ENCODE results near the gene CFL1. TPM values are rescaled to one million over a fixed set of nuclear protein-coding genes. Genes with fewer than 3 reads are reported as not detected.

Gene CFL1
- total and polyA plus RNA-seq, 2 of the 8 experiments (the other 6 are each of a cell fraction or from before 2014, with no cell fraction given) = 1,252 to 1,365 TPM

- TF ChIP-seq RXRA (IDR thresholded peaks at IDR 0.05; ENCODE audit: insufficient read depth, low read depth, low read length) (no peak), GABPA (IDR thresholded peaks at IDR 0.05; ENCODE audit: borderline replicate concordance, insufficient read depth, low read length) (no peak), BACH1 (IDR thresholded peaks at IDR 0.05; ENCODE audit: low read length) (peak; percentile 76; the same call in 1 of the 2 replicates), TAF7 (optimal IDR thresholded peaks at IDR 0.05; ENCODE audit: borderline replicate concordance, low read depth, low read length) (peak; percentile 75), FOSL1 (IDR thresholded peaks at IDR 0.05; ENCODE audit: insufficient read depth, low read depth, low read length) (no peak), KDM5A (IDR thresholded peaks at IDR 0.05; ENCODE audit: low read length) (no peak), RAD21 (IDR thresholded peaks at IDR 0.05 in 1 of 2, conservative IDR thresholded peaks at IDR 0.05 in 1 of 2; ENCODE audit: low read depth in 2 of 2, low read length in 2 of 2) (peak in 1 of 2 experiments; percentile 6; a peak in 1 of 4 replicates), RNF2 (IDR thresholded peaks at IDR 0.05; ENCODE audit: borderline replicate concordance, low read depth, low read length, missing control alignments, poor library complexity, severe bottlenecking) (no peak), CEBPB (IDR thresholded peaks at IDR 0.05; ENCODE audit: low read depth, low read length) (no peak), CHD2 (IDR thresholded peaks at IDR 0.05; ENCODE audit: low read length) (0 out of 2 replicates have a peak, but pooled peaks have one; percentile 27), E2F6 (IDR thresholded peaks at IDR 0.05) (no peak; the same call in 1 of the 2 replicates), PHF8 (conservative IDR thresholded peaks at IDR 0.05; ENCODE audit: low read depth, low read length) (peak; percentile 66; the same call in 1 of the 2 replicates), ATF3 (IDR thresholded peaks at IDR 0.05; ENCODE audit: insufficient read depth, low read depth, low read length) (no peak), CTCF (IDR thresholded peaks at IDR 0.05; ENCODE audit: control extremely low read depth in 1 of 3, insufficient read depth in 1 of 3, low read depth in 1 of 3, low read length in 3 of 3) (peak in 2 of 3 experiments; percentile 28 to 48; a peak in 3 of 4 replicates), CREB1 (IDR thresholded peaks at IDR 0.05) (no peak; the same call in none of the 2 replicates), SP1 (IDR thresholded peaks at IDR 0.05; ENCODE audit: low read depth, low read length) (peak; percentile 76), EZH2 (IDR thresholded peaks at IDR 0.05; ENCODE audit: low read depth, low read length, severe bottlenecking) (no peak), SAP30 (IDR thresholded peaks at IDR 0.05; ENCODE audit: insufficient read depth, insufficient replicate concordance, low read length) (no peak)
Observed at GRCh38 chr11:65859095-65859811, 1.3 kb upstream of the CFL1 start (continued).

All from H1 (cell line).